Activated CD8-positive, alpha-beta memory T cell treated with anti-CD3 and anti-CD28 coated beads for 24 hours (primary cell): ENCODE data around the gene ERP27.

Experiments
- DNase-seq: peaks from one replicate; pipeline ENCODE4 v3.0.0-alpha.2; 2020

ERP27 gene

DNA sequence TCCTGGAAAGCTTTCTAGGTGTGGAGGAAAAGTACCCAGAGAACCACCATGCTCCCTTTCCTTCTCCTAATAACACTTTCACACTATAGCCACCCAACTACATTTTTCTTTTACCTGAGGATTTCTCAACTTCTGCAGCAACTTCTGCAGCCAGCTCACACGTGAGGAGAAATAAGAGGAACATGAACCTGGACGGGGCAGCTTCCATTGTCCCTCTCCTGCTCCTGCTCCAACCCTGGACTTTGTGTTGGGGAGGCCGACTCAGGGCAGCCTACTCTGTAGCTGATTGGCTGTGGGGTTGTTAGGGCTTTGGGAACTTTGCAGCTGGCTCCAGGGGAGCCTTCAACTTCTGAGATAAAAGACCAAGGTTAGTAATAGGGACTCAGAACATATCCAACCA, at the start of gene ERP27:
TSS of gene ERP27 (minus strand) at position 237 of the 400 bp plus-strand sequence. CDS start at position 208, 29 bp downstream.
- DNase-seq, result no peak

- no peak for DNase-seq
Measured at GRCh38 chr12:14988035-14988434, 49.7 kb upstream of the ERP27 start.

GRCh38 chr12:14986449-14986848, 48.1 kb upstream of the ERP27 start:
- no peak for DNase-seq

DNA sequence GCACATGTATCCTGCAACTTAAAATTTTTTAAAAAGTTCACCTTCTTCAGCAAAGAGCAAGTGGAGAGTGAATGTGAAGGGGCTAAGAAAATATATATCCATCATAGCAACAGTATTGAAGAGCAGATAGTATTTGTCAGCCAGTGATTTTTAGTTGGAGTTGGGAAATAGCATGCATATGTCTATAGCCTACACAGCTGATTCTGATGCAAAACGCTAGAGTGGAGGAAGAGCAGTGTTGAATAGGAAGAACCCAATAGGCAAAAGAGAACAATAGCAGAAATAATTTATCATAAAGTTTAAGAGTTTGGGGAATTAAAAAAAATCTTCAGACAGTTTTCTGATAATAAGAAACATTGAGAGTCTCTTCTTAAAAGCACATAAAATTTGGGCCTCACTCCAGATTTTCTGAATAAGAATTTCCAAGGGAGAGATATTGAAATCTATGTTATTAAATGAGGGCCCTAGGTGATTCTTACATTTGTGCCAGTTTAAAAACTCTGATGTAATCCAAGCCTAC, 46.5 kb upstream of the ERP27 start:
- no peak for DNase-seq

- no peak for DNase-seq
Measured at GRCh38 chr12:14984036-14984435, 45.7 kb upstream of the ERP27 start.

DNA sequence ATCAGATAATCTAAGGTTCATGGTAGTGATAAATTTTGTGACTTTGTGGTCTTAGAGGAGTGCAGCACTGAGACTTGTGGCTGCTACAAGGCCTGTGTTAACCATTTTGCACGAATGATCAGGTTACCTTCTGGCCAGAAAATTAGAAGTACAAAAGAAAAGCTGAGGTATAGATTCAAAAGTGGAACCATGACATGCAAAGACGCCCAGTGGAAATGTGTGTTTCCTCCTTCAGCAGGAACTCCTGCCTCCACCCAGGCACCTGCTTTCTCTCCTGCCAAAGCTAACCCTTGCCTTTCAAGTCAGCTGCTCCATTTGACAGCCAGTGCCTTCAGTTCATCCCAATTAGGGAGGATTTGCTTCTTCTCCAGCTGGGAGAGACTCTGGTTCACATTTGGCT, 44.7 kb upstream of the ERP27 start:
- DNase-seq, result no peak

GRCh38 chr12:14982562-14982961, 44.2 kb upstream of the ERP27 start:
- no peak for DNase-seq

DNA sequence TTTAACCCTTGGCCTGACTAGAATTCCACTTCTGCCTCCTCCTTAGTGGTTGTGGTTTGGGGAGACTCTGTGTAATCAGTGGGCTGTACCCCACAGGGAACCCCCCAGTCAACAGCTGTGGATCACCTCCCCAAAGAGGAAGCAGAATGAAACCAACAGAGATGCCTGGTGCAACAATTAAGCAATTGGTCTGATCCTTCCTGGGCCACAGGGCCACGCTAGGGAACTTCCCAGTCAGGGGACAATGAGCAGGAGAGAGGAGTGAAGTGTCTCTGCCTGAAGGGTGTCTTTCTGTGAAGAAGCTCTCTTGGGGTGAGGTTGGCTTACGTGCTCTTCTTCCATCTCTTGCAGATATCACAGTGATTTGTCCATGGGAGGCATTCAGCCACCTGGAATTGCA, 42.7 kb upstream of the ERP27 start:
- DNase-seq, result no peak

DNA sequence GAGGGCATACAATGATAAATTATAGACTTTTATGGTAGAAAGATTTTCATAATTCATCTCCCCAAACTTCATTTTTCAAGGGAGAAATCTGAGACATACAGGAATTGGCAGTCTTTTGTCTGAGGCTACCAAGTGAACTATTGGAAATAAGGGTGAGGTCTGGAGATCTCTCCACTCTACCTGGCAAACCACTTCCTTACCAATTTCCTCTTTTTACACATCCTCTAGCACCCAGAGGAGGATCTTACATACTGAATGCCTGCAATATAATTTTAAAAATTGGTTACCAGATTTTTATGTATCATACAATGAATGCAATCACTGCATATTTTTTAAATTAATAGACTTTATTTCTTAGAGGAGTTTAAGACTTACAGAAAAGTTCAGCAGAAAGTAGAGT, 41.1 kb upstream of the ERP27 start:
- DNase-seq, result no peak

GRCh38 chr12:14976658-14977057, 38.3 kb upstream of the ERP27 start:
- DNase-seq, result no peak

GRCh38 chr12:14975457-14975856, 37.1 kb upstream of the ERP27 start:
- no peak for DNase-seq

- DNase-seq, result no peak
Measured at GRCh38 chr12:14974633-14975032, 36.3 kb upstream of the ERP27 start.

- no peak for DNase-seq
Measured at GRCh38 chr12:14972816-14973215, 34.5 kb upstream of the ERP27 start, which contains the start of gene PDE6H. PDE6H (plus strand) TSS chr12:14973042; CDS start chr12:14978013, 4,971 bp downstream.

DNA sequence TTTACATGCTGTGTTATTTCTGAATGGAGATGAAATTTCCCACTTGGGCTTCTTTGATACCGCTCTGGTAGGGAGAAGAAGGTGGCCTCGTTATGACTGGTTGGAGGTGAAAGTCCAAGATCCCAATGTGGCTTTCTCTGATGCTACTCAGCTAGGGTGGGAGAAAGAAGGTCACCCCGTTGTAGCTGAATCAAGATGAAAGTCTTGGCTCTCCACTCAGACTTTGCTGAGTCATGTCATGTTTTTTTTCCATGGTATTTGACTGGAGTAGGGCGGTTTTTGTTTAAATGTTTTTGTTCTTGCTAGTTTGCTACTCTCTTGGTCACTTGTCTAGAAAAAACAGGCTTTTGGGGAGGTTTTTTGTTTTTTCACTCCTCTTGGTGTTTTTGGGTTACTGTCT, 32.1 kb upstream of the ERP27 start:
- DNase-seq, result no peak

DNA sequence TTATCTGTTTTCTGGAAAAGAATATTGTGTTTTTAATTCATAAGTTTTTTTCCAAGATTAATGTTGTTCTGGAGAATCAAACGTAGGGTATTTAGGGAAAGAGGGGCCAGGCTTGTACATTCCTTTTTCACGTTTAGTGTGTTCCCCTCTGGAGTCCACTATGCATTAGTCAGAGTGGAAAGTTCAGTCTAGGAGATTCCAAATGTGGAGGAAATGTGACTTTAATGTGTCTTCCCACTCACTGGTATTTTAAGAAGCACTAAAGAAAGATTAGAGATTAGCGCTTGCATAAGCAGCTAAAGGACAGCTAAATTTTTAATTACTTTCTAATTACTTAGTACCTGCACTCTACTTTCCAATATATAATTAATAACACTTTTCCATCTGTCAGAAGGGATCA, 30.1 kb upstream of the ERP27 start:
- DNase-seq, result no peak

- no peak for DNase-seq
Measured at GRCh38 chr12:14965221-14965620, 26.9 kb upstream of the ERP27 start.

GRCh38 chr12:14964406-14964805, 26.1 kb upstream of the ERP27 start:
- DNase-seq, result no peak

GRCh38 chr12:14963520-14963919, 25.2 kb upstream of the ERP27 start:
- no peak for DNase-seq

DNA sequence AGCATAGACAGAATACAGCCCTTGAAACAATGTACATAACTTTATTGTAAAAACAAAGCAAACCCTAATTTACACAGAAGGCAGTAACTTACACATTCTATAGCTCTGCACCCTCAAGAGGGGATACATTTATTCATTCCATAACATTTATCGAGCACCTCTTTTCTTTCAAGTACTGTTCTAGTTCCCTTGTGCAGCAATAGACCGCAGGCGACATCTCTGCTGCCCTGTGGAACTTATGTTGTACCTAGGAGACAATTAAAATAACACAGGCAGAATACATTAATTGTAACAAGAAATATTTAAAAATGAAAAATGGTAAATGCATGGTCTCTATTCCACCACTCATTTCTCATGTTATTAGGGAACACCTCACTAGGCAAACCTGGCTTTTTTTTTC, 24.5 kb upstream of the ERP27 start:
- DNase-seq, result no peak

- DNase-seq, result no peak
Measured at GRCh38 chr12:14962153-14962539, 23.8 kb upstream of the ERP27 start.

- DNase-seq, result peak; percentile 83
Measured at GRCh38 chr12:14961466-14962152, 23.3 kb upstream of the ERP27 start, which contains the start of gene ARHGDIB. ARHGDIB (minus strand) TSS chr12:14961601; CDS start chr12:14950712, 10,889 bp downstream.

- no peak for DNase-seq
Measured at GRCh38 chr12:14960548-14961465, 22.5 kb upstream of the ERP27 start.

DNA sequence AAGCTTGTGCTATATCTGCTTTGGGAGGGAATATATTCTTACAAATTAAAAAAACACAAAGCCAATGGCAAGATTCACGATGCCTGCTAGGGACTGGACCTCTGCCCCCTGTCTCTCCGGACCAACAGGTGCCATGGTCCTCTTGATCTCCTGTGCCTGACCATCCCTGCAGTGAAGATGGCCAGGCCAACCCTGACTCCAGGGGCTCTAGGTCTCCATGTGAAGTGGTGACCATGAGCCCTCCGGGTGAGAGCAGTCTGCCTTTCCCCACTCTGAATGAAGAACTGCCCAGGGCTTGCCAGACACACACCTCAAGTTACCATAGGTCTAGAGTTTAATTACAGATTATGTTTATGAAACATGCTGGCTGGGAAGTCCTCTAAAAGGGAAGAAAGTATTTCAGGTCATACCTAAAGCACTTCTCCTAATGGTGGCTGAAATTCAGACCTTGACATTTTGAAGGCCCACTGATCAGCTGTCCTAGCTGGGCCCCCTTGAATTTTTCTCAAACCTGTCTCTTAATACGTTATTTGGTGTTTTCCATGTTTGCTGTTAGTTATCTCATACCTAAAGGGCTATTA, 21.7 kb upstream of the ERP27 start:
- DNase-seq, result no peak
